ENCODE data around the gene GABRA5. TPM values are rescaled to one million over a fixed set of nuclear protein-coding genes. Genes with fewer than 3 reads are reported as not detected.

The GABRA5 gene
- total RNA-seq, 1 experiment from 2014 or later = 23.3 TPM

- H3K27ac Mint-ChIP-seq = no peak overlapping the region
- H3K4me3 Mint-ChIP-seq = 0 out of 2 replicates have a peak overlapping the region, but pooled peaks have one; percentile 68
- peaks cover 27% of the 10 kb centered on the region for H3K4me1 Mint-ChIP-seq
- H3K27me3 Mint-ChIP-seq (ENCODE audit: low read depth) = peaks cover 30% of the 10 kb centered on the region
- no peak for DNase-seq (ENCODE audit: low spot score)
- TF ChIP-seq MLX (CRISPR knock-in tag; IDR thresholded peaks at IDR 0.05) (no peak), NFYB (CRISPR knock-in tag; conservative IDR thresholded peaks at IDR 0.05; ENCODE audit: low read depth) (no peak), SOX15 (CRISPR knock-in tag; IDR thresholded peaks at IDR 0.05) (no peak), ZNF232 (CRISPR knock-in tag; IDR thresholded peaks at IDR 0.05) (no peak), ETV6 (CRISPR knock-in tag; IDR thresholded peaks at IDR 0.05) (no peak), NFE2L1 (CRISPR knock-in tag; IDR thresholded peaks at IDR 0.05) (no peak), AFF4 (CRISPR knock-in tag; IDR thresholded peaks at IDR 0.05; ENCODE audit: borderline replicate concordance) (no peak), ZNF263 (CRISPR knock-in tag; IDR thresholded peaks at IDR 0.05; ENCODE audit: low read depth) (no peak), NR3C1 (CRISPR knock-in tag; conservative IDR thresholded peaks at IDR 0.05; ENCODE audit: low read depth) (no peak), ZNF317 (CRISPR knock-in tag; IDR thresholded peaks at IDR 0.05; ENCODE audit: borderline replicate concordance, low read depth) (no peak), NR1H2 (CRISPR knock-in tag; IDR thresholded peaks at IDR 0.05) (no peak)
- TF ChIP-seq, protein P1, sequence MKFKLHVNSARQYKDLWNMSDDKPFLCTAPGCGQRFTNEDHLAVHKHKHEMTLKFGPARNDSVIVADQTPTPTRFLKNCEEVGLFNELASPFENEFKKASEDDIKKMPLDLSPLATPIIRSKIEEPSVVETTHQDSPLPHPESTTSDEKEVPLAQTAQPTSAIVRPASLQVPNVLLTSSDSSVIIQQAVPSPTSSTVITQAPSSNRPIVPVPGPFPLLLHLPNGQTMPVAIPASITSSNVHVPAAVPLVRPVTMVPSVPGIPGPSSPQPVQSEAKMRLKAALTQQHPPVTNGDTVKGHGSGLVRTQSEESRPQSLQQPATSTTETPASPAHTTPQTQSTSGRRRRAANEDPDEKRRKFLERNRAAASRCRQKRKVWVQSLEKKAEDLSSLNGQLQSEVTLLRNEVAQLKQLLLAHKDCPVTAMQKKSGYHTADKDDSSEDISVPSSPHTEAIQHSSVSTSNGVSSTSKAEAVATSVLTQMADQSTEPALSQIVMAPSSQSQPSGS (CRISPR knock-in tag; IDR thresholded peaks at IDR 0.05; ENCODE audit: borderline replicate concordance, low read depth) = no peak
- TF ChIP-seq, protein P2, sequence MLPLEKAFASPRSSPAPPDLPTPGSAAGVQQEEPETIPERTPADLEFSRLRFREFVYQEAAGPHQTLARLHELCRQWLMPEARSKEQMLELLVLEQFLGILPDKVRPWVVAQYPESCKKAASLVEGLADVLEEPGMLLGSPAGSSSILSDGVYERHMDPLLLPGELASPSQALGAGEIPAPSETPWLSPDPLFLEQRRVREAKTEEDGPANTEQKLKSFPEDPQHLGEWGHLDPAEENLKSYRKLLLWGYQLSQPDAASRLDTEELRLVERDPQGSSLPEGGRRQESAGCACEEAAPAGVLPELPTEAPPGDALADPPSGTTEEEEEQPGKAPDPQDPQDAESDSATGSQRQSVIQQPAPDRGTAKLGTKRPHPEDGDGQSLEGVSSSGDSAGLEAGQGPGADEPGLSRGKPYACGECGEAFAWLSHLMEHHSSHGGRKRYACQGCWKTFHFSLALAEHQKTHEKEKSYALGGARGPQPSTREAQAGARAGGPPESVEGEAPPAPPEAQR (CRISPR knock-in tag; IDR thresholded peaks at IDR 0.05) = no peak
- TF ChIP-seq, protein P3, sequence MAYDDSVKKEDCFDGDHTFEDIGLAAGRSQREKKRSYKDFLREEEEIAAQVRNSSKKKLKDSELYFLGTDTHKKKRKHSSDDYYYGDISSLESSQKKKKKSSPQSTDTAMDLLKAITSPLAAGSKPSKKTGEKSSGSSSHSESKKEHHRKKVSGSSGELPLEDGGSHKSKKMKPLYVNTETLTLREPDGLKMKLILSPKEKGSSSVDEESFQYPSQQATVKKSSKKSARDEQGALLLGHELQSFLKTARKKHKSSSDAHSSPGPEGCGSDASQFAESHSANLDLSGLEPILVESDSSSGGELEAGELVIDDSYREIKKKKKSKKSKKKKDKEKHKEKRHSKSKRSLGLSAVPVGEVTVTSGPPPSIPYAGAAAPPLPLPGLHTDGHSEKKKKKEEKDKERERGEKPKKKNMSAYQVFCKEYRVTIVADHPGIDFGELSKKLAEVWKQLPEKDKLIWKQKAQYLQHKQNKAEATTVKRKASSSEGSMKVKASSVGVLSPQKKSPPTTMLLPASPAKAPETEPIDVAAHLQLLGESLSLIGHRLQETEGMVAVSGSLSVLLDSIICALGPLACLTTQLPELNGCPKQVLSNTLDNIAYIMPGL (CRISPR knock-in tag; IDR thresholded peaks at IDR 0.05) = no peak
- TF ChIP-seq, protein P4, sequence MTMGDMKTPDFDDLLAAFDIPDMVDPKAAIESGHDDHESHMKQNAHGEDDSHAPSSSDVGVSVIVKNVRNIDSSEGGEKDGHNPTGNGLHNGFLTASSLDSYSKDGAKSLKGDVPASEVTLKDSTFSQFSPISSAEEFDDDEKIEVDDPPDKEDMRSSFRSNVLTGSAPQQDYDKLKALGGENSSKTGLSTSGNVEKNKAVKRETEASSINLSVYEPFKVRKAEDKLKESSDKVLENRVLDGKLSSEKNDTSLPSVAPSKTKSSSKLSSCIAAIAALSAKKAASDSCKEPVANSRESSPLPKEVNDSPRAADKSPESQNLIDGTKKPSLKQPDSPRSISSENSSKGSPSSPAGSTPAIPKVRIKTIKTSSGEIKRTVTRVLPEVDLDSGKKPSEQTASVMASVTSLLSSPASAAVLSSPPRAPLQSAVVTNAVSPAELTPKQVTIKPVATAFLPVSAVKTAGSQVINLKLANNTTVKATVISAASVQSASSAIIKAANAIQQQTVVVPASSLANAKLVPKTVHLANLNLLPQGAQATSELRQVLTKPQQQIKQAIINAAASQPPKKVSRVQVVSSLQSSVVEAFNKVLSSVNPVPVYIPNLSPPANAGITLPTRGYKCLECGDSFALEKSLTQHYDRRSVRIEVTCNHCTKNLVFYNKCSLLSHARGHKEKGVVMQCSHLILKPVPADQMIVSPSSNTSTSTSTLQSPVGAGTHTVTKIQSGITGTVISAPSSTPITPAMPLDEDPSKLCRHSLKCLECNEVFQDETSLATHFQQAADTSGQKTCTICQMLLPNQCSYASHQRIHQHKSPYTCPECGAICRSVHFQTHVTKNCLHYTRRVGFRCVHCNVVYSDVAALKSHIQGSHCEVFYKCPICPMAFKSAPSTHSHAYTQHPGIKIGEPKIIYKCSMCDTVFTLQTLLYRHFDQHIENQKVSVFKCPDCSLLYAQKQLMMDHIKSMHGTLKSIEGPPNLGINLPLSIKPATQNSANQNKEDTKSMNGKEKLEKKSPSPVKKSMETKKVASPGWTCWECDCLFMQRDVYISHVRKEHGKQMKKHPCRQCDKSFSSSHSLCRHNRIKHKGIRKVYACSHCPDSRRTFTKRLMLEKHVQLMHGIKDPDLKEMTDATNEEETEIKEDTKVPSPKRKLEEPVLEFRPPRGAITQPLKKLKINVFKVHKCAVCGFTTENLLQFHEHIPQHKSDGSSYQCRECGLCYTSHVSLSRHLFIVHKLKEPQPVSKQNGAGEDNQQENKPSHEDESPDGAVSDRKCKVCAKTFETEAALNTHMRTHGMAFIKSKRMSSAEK (CRISPR knock-in tag; IDR thresholded peaks at IDR 0.05; ENCODE audit: borderline replicate concordance) = no peak
- TF ChIP-seq, protein P5, sequence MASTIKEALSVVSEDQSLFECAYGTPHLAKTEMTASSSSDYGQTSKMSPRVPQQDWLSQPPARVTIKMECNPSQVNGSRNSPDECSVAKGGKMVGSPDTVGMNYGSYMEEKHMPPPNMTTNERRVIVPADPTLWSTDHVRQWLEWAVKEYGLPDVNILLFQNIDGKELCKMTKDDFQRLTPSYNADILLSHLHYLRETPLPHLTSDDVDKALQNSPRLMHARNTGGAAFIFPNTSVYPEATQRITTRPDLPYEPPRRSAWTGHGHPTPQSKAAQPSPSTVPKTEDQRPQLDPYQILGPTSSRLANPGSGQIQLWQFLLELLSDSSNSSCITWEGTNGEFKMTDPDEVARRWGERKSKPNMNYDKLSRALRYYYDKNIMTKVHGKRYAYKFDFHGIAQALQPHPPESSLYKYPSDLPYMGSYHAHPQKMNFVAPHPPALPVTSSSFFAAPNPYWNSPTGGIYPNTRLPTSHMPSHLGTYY (CRISPR knock-in tag; IDR thresholded peaks at IDR 0.05) = no peak
- TF ChIP-seq, protein P6, sequence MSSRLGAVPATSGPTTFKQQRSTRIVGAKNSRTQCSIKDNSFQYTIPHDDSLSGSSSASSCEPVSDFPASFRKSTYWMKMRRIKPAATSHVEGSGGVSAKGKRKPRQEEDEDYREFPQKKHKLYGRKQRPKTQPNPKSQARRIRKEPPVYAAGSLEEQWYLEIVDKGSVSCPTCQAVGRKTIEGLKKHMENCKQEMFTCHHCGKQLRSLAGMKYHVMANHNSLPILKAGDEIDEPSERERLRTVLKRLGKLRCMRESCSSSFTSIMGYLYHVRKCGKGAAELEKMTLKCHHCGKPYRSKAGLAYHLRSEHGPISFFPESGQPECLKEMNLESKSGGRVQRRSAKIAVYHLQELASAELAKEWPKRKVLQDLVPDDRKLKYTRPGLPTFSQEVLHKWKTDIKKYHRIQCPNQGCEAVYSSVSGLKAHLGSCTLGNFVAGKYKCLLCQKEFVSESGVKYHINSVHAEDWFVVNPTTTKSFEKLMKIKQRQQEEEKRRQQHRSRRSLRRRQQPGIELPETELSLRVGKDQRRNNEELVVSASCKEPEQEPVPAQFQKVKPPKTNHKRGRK (CRISPR knock-in tag; IDR thresholded peaks at IDR 0.05; ENCODE audit: borderline replicate concordance) = no peak
- ChIA-PET CTCF (no interaction called here), POLR2A (no interaction called here)
- H3K36me3 Mint-ChIP-seq = peaks cover 5% of the 10 kb centered on the region; the same call in 1 of the 2 replicates
- ATAC-seq = no peak
- H3K9me3 Mint-ChIP-seq = no peaks in the 10 kb centered on the region
Measured at GRCh38 chr15:26869628-26870027, 2.8 kb downstream of the GABRA5 start.

Data from WTC11 (cell line).